Neutrophil (primary cell): ENCODE results near the gene STEAP3.

Experiments used
- H3K27ac ChIP-seq: fragments of 200-600 bp; sonication (generic); 2 replicates; pipeline ENCODE4 v1.5.1; 2016; ENCODE audit warnings: mild to moderate bottlenecking, moderate library complexity
- H3K27me3 ChIP-seq: fragments of 200-600 bp; sonication (generic); 2 replicates; pipeline ENCODE4 v1.6.0; 2016; ENCODE audit warnings: mild to moderate bottlenecking
- H3K36me3 ChIP-seq: fragments of 200-600 bp; sonication (generic); 2 replicates; pipeline ENCODE4 v1.5.1; 2017
- H3K4me1 ChIP-seq, 2 experiments: fragments of 200-600 bp in 1 of 2; sonication (generic) in 1 of 2; 1 replicate in 1 of 2; 2 replicates in 1 of 2; pipeline versions ENCODE4 v1.5.1 to v1.6.1; 2013 to 2016; ENCODE audit warnings: low read depth in 1 of 2, low read length in 1 of 2, mild to moderate bottlenecking in 1 of 2, moderate library complexity in 1 of 2; ENCODE audit not compliant: control insufficient read depth in 1 of 2, insufficient read depth in 1 of 2
- H3K4me3 ChIP-seq, 2 experiments: fragments of 200-600 bp in 1 of 2; sonication (generic) in 1 of 2; 1 replicate in 1 of 2; 2 replicates in 1 of 2; pipeline ENCODE4 v1.5.1; 2013 to 2016; ENCODE audit warnings: low read depth in 1 of 2, low read length in 1 of 2, mild to moderate bottlenecking in 1 of 2, moderate library complexity in 1 of 2
- H3K9me3 ChIP-seq: fragments of 200-600 bp; sonication (generic); 2 replicates; pipeline ENCODE4 v1.5.1; 2016
- TF ChIP-seq, protein P1 (sequence below): fragments of 200-600 bp; sonication (generic); IDR thresholded peaks from 2 replicates; pipeline ENCODE4 v1.5.1; 2016; ENCODE audit warnings: antibody characterized with exemption

STEAP3 gene

DNA sequence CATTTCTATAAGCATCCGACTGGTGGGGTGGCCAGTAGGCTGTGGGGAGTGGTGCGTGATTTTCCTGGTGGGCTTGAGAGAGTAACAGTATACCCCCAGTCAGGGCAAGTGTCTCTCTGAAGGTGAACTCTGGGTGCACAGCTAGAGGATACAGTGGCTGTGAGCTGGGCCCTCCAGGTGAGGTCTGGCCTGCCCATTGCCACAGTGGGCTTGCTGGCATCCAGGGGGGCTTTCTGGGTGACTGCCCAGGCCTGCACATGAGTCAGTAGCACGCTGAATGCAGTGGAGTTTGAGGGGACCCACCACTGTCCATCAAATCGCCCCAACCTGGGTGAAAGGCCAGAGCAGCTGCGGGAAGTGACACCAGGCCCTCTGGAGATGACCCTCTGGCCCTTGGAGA, 4.5 kb downstream of the STEAP3 start:
- H3K27me3 ChIP-seq, result peaks cover 15% of the 10 kb centered on the region
- TF ChIP-seq, protein P1, sequence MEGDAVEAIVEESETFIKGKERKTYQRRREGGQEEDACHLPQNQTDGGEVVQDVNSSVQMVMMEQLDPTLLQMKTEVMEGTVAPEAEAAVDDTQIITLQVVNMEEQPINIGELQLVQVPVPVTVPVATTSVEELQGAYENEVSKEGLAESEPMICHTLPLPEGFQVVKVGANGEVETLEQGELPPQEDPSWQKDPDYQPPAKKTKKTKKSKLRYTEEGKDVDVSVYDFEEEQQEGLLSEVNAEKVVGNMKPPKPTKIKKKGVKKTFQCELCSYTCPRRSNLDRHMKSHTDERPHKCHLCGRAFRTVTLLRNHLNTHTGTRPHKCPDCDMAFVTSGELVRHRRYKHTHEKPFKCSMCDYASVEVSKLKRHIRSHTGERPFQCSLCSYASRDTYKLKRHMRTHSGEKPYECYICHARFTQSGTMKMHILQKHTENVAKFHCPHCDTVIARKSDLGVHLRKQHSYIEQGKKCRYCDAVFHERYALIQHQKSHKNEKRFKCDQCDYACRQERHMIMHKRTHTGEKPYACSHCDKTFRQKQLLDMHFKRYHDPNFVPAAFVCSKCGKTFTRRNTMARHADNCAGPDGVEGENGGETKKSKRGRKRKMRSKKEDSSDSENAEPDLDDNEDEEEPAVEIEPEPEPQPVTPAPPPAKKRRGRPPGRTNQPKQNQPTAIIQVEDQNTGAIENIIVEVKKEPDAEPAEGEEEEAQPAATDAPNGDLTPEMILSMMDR, result no peak
- H3K4me3 ChIP-seq, result no peak overlapping the region
- peaks cover 15 to 22% of the 10 kb centered on the region in 2 experiments for H3K4me1 ChIP-seq
- no peaks in the 10 kb centered on the region for H3K9me3 ChIP-seq
- H3K27ac ChIP-seq, result no peak overlapping the region
- no peaks in the 10 kb centered on the region for H3K36me3 ChIP-seq

DNA sequence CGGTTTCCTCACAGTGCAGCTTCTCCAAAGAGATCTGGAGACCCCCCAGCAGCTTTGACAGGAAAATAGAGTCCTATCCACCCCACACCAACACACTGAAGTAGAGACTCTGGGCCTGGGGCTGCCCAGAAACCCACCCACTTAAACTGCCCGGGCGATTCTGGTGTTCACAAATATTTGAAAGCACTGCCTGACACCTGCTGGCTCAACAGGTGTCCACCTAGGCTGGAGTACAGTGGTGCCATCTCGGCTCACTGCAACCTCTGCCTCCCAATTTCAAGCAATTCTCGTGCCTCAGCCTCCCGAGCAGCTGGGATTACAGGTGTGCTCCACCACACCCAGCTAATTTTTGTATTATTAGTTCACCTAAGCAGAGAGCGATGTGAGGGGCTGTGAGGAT, 5.3 kb downstream of the STEAP3 start:
- TF ChIP-seq, protein P1, result no peak

DNA sequence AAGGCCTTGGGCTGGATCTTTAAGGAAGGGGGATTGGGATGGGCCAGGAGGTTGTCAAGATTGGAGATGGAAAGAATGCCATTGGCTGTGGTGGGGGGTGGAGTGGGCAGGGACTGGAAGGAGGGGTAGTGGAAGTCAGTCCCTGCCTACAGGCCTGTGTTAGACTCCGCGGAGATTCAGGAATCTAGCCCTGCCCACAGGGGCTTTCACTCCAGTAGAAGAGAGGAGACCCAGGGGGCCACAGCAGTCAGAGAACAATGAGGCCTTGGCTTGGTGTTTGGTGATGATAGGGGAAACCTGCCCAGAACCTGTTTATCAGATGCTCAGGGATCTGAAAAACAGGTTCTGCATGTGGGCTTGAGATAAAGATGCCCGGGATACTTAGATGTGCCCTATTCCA, 6.1 kb downstream of the STEAP3 start:
- Histone ChIP-seq H3K36me3 (no peaks in the 10 kb centered on the region), H3K27me3 (no peaks in the 10 kb centered on the region), H3K9me3 (no peaks in the 10 kb centered on the region), H3K27ac (no peak overlapping the region), H3K4me3 (no peak overlapping the region), H3K4me1 (peaks cover 6% of the 10 kb centered on the region in 2 experiments)
- TF ChIP-seq, protein P1, result no peak

More for the DNA sequence above, 5.3 kb downstream of the STEAP3 start:
- no peaks in the 10 kb centered on the region for H3K9me3 ChIP-seq
- peaks cover 14% of the 10 kb centered on the region in 2 experiments for H3K4me1 ChIP-seq
- H3K4me3 ChIP-seq, result no peak overlapping the region
- H3K36me3 ChIP-seq, result no peaks in the 10 kb centered on the region
- no peak overlapping the region for H3K27ac ChIP-seq
- H3K27me3 ChIP-seq, result peaks cover 7% of the 10 kb centered on the region

DNA sequence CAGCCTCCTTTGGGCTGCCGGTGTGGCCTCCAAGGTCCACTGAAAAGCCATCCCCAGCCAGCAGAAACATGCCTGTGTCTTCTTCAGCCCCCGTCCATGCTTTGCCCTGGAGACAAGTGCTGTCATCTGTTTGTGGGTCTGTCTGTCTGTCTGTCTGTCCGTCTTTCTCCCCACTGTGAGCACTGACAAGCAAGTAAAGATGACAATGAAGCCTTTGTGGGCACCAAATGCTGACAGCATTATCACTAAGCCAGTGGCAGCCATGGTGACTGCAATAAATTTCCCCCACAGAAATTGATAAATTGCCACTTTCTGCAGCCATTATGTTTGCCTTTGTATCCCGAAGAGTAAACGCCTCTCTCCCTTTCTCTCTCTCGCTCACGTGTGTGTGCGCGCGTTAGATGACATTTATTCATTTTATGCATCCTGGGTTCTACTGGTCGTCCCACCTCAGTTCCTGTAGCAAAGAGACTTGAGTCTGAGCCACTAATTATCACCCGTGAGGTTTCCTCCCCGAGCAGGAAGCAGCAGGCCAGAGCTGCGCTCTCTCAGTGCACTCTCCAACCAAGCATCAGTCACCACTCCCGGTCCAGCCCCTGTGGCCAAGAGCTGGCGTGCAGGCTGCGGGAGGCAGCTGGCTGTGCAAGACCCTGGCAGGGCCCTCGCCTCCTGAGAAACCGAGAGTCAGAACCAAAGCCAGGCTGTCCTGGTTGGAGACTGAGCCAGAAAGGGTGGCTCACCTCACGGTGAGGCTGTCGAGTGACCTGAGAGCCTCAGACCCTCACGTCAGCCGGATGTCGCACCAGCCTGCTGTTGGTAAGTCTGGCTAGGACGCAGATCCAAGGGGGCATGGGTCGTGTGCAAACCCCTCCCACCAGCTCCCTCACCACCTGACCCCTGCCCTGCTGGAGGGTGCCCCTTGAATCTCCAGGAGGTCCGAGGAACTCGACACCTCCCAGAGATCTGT, 6.9 kb downstream of the STEAP3 start:
- H3K36me3 ChIP-seq, result no peaks in the 10 kb centered on the region
- no peaks in the 10 kb centered on the region for H3K4me1 ChIP-seq
- no peaks in the 10 kb centered on the region for H3K9me3 ChIP-seq
- TF ChIP-seq, protein P1, result no peak
- H3K27me3 ChIP-seq, result no peaks in the 10 kb centered on the region
- no peak overlapping the region for H3K27ac ChIP-seq
- no peak overlapping the region for H3K4me3 ChIP-seq

DNA sequence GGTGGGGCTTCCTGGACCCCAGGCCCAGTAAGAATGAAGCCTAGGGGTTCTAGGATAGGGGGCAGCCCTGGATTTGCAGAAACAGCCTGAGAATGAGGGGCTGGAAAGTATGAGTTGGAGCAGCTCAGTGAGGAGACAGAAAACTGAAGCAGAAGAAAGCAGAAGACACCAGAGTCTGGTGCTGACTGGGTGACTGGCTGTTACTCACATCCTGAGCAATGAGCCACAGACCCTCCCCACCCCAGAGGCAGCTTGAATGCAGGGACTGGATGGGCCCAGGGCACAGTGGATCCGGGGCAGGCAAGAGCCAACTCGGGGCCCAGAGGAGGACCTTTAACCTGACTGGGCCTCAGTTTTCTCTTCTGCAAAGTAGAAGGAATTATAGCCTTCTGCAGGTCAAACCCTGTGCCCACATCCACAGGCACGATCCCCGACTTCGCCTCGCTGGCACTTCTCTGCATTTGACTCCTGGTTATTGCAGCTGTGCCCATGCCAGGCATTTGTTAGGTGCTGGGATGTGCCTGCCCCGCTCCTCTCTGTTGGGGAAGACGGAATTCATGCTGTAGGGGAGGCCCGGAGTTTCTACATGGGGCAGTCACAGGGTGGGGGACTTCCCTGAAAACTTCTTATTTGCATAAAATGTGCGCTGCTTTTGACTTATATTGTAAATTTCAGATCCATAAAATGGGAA, 8.5 kb downstream of the STEAP3 start:
- Histone ChIP-seq H3K9me3 (no peaks in the 10 kb centered on the region), H3K27ac (no peak overlapping the region), H3K4me1 (no peaks in the 10 kb centered on the region), H3K4me3 (no peak overlapping the region), H3K36me3 (no peaks in the 10 kb centered on the region), H3K27me3 (no peaks in the 10 kb centered on the region)
- TF ChIP-seq, protein P1, result no peak
